Measurements from ENCODE around the gene SLC9A9. TPM values are rescaled to one million over a fixed set of nuclear protein-coding genes. Genes with fewer than 3 reads are reported as not detected.

Gene SLC9A9
- total RNA-seq, 2 donors from 2014 or later = 29.6 to 60.1 TPM

GRCh38 chr3:143822374-143822773 is 25.9 kb downstream of the SLC9A9 start:
- Histone ChIP-seq H3K27me3 (replicated peaks; ENCODE audit: insufficient read depth) (no peaks in the 10 kb centered on the region), H3K27ac (no peak overlapping the region), H3K36me3 (no peaks in the 10 kb centered on the region), H3K4me3 (no peak overlapping the region), H3K9me3 (no peaks in the 10 kb centered on the region), H3K4me1 (ENCODE audit: control insufficient read depth in 1 of 2, low read depth in 2 of 2) (no peaks in the 10 kb centered on the region)
- no peak for TF ChIP-seq CTCF (IDR thresholded peaks at IDR 0.05)
- no peak for DNase-seq (ENCODE audit: low spot score)
- no peak for ATAC-seq (ENCODE audit: insufficient number of reproducible peaks, low FRiP score, low read depth)

GRCh38 chr3:143821862-143822261 is 26.4 kb downstream of the SLC9A9 start:
- no peak overlapping the region for H3K27ac ChIP-seq

GRCh38 chr3:143820466-143821221 is 27.6 kb downstream of the SLC9A9 start:
- DNase-seq (ENCODE audit: low spot score) (no peak), ATAC-seq (ENCODE audit: insufficient number of reproducible peaks, low FRiP score, low read depth) (no peak)
- no peak for TF ChIP-seq CTCF (IDR thresholded peaks at IDR 0.05)
- Histone ChIP-seq H3K27me3 (replicated peaks; ENCODE audit: insufficient read depth) (no peaks in the 10 kb centered on the region), H3K9me3 (no peaks in the 10 kb centered on the region), H3K4me3 (no peak overlapping the region), H3K4me1 (ENCODE audit: control insufficient read depth in 1 of 2, low read depth in 2 of 2) (no peaks in the 10 kb centered on the region), H3K27ac (no peak overlapping the region), H3K36me3 (no peaks in the 10 kb centered on the region)

More at GRCh38 chr3:143821862-143822261, 26.4 kb downstream of the SLC9A9 start:
- ATAC-seq (ENCODE audit: insufficient number of reproducible peaks, low FRiP score, low read depth) (no peak), DNase-seq (ENCODE audit: low spot score) (no peak)
- Histone ChIP-seq H3K9me3 (no peaks in the 10 kb centered on the region), H3K27me3 (replicated peaks; ENCODE audit: insufficient read depth) (no peaks in the 10 kb centered on the region), H3K36me3 (no peaks in the 10 kb centered on the region), H3K4me3 (no peak overlapping the region), H3K4me1 (ENCODE audit: control insufficient read depth in 1 of 2, low read depth in 2 of 2) (no peaks in the 10 kb centered on the region)
- no peak for TF ChIP-seq CTCF (IDR thresholded peaks at IDR 0.05)

- DNase-seq (ENCODE audit: low spot score) = no peak
- ATAC-seq (ENCODE audit: insufficient number of reproducible peaks, low FRiP score, low read depth) = no peak
Observed at GRCh38 chr3:143819890-143820289, 28.4 kb downstream of the SLC9A9 start.

GRCh38 chr3:143814443-143814889 is 33.8 kb downstream of the SLC9A9 start:
- H3K27me3 ChIP-seq (replicated peaks; ENCODE audit: insufficient read depth) = no peaks in the 10 kb centered on the region
- no peaks in the 10 kb centered on the region for H3K36me3 ChIP-seq
- peaks cover 11 to 17% of the 10 kb centered on the region in 2 donors for H3K4me1 ChIP-seq (ENCODE audit: control insufficient read depth in 1 of 2, low read depth in 2 of 2)
- no peak for DNase-seq (ENCODE audit: low spot score)
- no peak for ATAC-seq (ENCODE audit: insufficient number of reproducible peaks, low FRiP score, low read depth)
- peak overlapping the region in 1 of 2 donors; percentile 29 for H3K27ac ChIP-seq
- H3K4me3 ChIP-seq = no peak overlapping the region
- TF ChIP-seq CTCF (IDR thresholded peaks at IDR 0.05) = no peak
- H3K9me3 ChIP-seq = no peaks in the 10 kb centered on the region

More at GRCh38 chr3:143819890-143820289, 28.4 kb downstream of the SLC9A9 start:
- Histone ChIP-seq H3K9me3 (no peaks in the 10 kb centered on the region), H3K36me3 (no peaks in the 10 kb centered on the region), H3K4me3 (no peak overlapping the region), H3K27me3 (replicated peaks; ENCODE audit: insufficient read depth) (no peaks in the 10 kb centered on the region), H3K27ac (no peak overlapping the region), H3K4me1 (ENCODE audit: control insufficient read depth in 1 of 2, low read depth in 2 of 2) (no peaks in the 10 kb centered on the region)
- TF ChIP-seq CTCF (IDR thresholded peaks at IDR 0.05) = no peak
